ENCODE data around the gene MTURN. TPM values are rescaled to one million over a fixed set of nuclear protein-coding genes. Genes with fewer than 3 reads are reported as not detected.

The MTURN gene
- total and polyA plus RNA-seq, 2 donors (not counting 3 experiments of a cell fraction or from before 2014, with no cell fraction given): 4.9 to 6.6 TPM

- H3K4me1 ChIP-seq (ENCODE audit: control insufficient read depth, extremely low read depth, insufficient read depth, low read length): no peaks in the 10 kb centered on the region
- DNase-seq (ENCODE audit: low read depth, low spot score): no peak
- H3K4me2 ChIP-seq (ENCODE audit: insufficient read depth, low read length): no peak overlapping the region
- H3K79me2 ChIP-seq (ENCODE audit: control insufficient read depth, insufficient read depth, low read length): no peaks in the 10 kb centered on the region
- no peak overlapping the region for H2AFZ ChIP-seq (ENCODE audit: low read depth, low read length)
- no peaks in the 10 kb centered on the region for H3K9me1 ChIP-seq (replicated peaks; ENCODE audit: control insufficient read depth, extremely low read depth, insufficient read depth, low read length)
- no peak overlapping the region for H3K27ac ChIP-seq (ENCODE audit: insufficient read depth, low read depth, low read length)
- H3K36me3 ChIP-seq (ENCODE audit: control insufficient read depth in 2 of 2, extremely low read depth in 1 of 2, insufficient read depth in 2 of 2, low read length in 2 of 2): no peaks in the 10 kb centered on the region
- dilution Hi-C loops (cut with MboI; ENCODE audit: extremely low pct_ligation_motif_present, low sequenced_read_pairs): no loop called here
- no TSS peak for BruUV-seq (replicated peaks)
- no peaks in the 10 kb centered on the region for H3K9me3 ChIP-seq (replicated peaks; ENCODE audit: control insufficient read depth, insufficient read depth, low read length)
- no peak overlapping the region for H3K9ac ChIP-seq (replicated peaks; ENCODE audit: extremely low read depth, insufficient read depth, low read length)
- H4K20me1 ChIP-seq (replicated peaks; ENCODE audit: control insufficient read depth, extremely low read depth, insufficient read depth, low read length): no peaks in the 10 kb centered on the region
- no peak overlapping the region for H3K4me3 ChIP-seq (replicated peaks in 1 of 3; ENCODE audit: insufficient read depth in 1 of 3, low read depth in 1 of 3, low read length in 3 of 3)
- intact Hi-C loops (cut with micrococcal nuclease): no loop called here
- CTCF ChIA-PET: interaction anchor here (1.1 to 1.5 kb wide), 3 partner anchors 17 to 46 kb away, joined by 3 read pairs; no protein-coding TSS in a partner anchor
- no peak for FAIRE-seq
- no peaks in the 10 kb centered on the region for H3K27me3 ChIP-seq (ENCODE audit: control insufficient read depth in 2 of 2, insufficient read depth in 2 of 2, low read length in 2 of 2)
- POLR2A ChIA-PET: no interaction called here
- no peak for TF ChIP-seq GATA2 (IDR thresholded peaks at IDR 0.05; ENCODE audit: insufficient read depth, insufficient read length, low read depth, low read length)
- TF ChIP-seq CTCF (IDR thresholded peaks at IDR 0.05; ENCODE audit: extremely low read depth in 1 of 2, insufficient read depth in 1 of 2, low read depth in 1 of 2, low read length in 2 of 2): no peak
- TF ChIP-seq MAX (IDR thresholded peaks at IDR 0.05; ENCODE audit: insufficient read depth, insufficient read length): no peak
- no peak for TF ChIP-seq JUN (IDR thresholded peaks at IDR 0.05; ENCODE audit: borderline replicate concordance, insufficient read depth, insufficient read length, low read depth)
- no peak for TF ChIP-seq FOS (IDR thresholded peaks at IDR 0.05; ENCODE audit: borderline replicate concordance, insufficient read depth, low read length)
- no peak for TF ChIP-seq MYC (IDR thresholded peaks at IDR 0.05; ENCODE audit: low read depth, low read length)
- TF ChIP-seq POLR2A (IDR thresholded peaks at IDR 0.05; ENCODE audit: low read depth, low read length): no peak
- TF ChIP-seq EZH2 (IDR thresholded peaks at IDR 0.05; ENCODE audit: borderline replicate concordance, low read depth, low read length, severe bottlenecking): no peak
- no peak for TF ChIP-seq POLR2AphosphoS5 (IDR thresholded peaks at IDR 0.05; ENCODE audit: insufficient read depth, low read depth, low read length)
Measured at GRCh38 chr7:30181736-30182522, 47.1 kb downstream of the MTURN start.

Data from endothelial cell of umbilical vein (primary cell).